Stomach (tissue), 9 donors: ENCODE results near the gene TRIM37. TPM values are rescaled to one million over a fixed set of nuclear protein-coding genes. Genes with fewer than 3 reads are reported as not detected.

Experiments
- DNase-seq, 2 donors: peaks; one replicate each; pipeline versions ENCODE4 v3.0.0 to v3.0.0-alpha.2; 2013 to 2019
- H3K27ac ChIP-seq, 5 donors: fragments of 200-600 bp in 4 of 5; sonication (generic) in 4 of 5; one replicate each; pipeline ENCODE4 v1.5.1; 2013 to 2019; ENCODE audit warnings: mild to moderate bottlenecking in 1 of 5, moderate library complexity in 1 of 5
- H3K27me3 ChIP-seq, 3 donors: fragments of 200-600 bp; sonication (generic); one replicate each; pipeline ENCODE4 v1.5.1; 2017 to 2019; ENCODE audit warnings: mixed run types in 1 of 3
- H3K36me3 ChIP-seq, 4 donors: fragments of 200-600 bp; sonication (generic); 1 replicate in 3 of 4; 2 replicates in 1 of 4; pipeline ENCODE4 v1.5.1; 2016 to 2019
- H3K4me1 ChIP-seq, 4 donors: fragments of 200-600 bp; sonication (generic); one replicate each; pipeline ENCODE4 v1.5.1; 2016 to 2019
- H3K4me3 ChIP-seq, 4 donors: fragments of 200-600 bp; sonication (generic) in 3 of 4; one replicate each; pipeline ENCODE4 v1.5.1; 2016 to 2019; ENCODE audit warnings: mild to moderate bottlenecking in 1 of 4
- H3K9me3 ChIP-seq, 4 donors: fragments of 200-600 bp; sonication (generic); one replicate each; pipeline ENCODE4 v1.5.1; 2016 to 2019
- CTCF ChIP-seq, 7 experiments: fragments of 450-650 bp in 4 of 7; fragments of 200-600 bp in 3 of 7; sonication (generic) in 3 of 7; IDR thresholded peaks; one replicate each; pipeline ENCODE4 v1.5.1; 2016 to 2019; ENCODE audit warnings: antibody characterized with exemption in 7 of 7, control low read depth in 2 of 7, mild to moderate bottlenecking in 1 of 7
- EP300 ChIP-seq: sonication (generic); formaldehyde crosslinking; IDR thresholded peaks from one replicate; pipeline ENCODE4 v1.6.1; 2017; ENCODE audit warnings: antibody characterized with exemption
- POLR2A ChIP-seq, 4 donors: fragments of 450-650 bp; IDR thresholded peaks; one replicate each; pipeline ENCODE4 v1.6.1; 2016; ENCODE audit warnings: antibody characterized with exemption in 4 of 4, control low read depth in 2 of 4, mild to moderate bottlenecking in 1 of 4, moderate library complexity in 1 of 4
- POLR2AphosphoS5 ChIP-seq, 3 donors: sonication (generic); formaldehyde crosslinking; IDR thresholded peaks; one replicate each; pipeline ENCODE4 v1.6.1; 2016; ENCODE audit warnings: antibody characterized with exemption in 3 of 3
- WGBS, 5 donors: extraction: QIAGEN DNeasy Blood & Tissue Kit in 3 of 5; methylation state at CpG; one replicate each; pipeline versions ENCODE4 v1.1.5 to v1.1.7; 2013 to 2018; 5-methylcytosine and 5-hydroxymethylcytosine counted together
- intact Hi-C: fragments of 100-400 bp; cut with DNase I; formaldehyde crosslinking; loops from one replicate; pipeline ENCODE4 v1.15.1; 2023; ENCODE audit warnings: low total_unique reads
- polyA plus RNA-seq, 3 donors: library from polyadenylated mRNA; stranded (reverse); fragments of 200-250 nt; gene quantifications; one replicate each; pipeline ENCODE4 v1.2.3, GENCODE V29; 2013
- total RNA-seq, 5 donors: library from RNA; depleted of rRNA; stranded (reverse); fragments of >200 nt; gene quantifications; one replicate each; pipeline versions ENCODE4 v1.1.0 to v1.2.3, GENCODE V29; 2014 to 2016
- donor health status: healthy with polysubstance abuse.
- donor health status: Bipolar disorder and iron deficiency.
- donor health status: healthy.

The TRIM37 gene
- total and polyA plus RNA-seq, 8 donors: 4.9 to 68.7 (median 29.0) TPM

DNA sequence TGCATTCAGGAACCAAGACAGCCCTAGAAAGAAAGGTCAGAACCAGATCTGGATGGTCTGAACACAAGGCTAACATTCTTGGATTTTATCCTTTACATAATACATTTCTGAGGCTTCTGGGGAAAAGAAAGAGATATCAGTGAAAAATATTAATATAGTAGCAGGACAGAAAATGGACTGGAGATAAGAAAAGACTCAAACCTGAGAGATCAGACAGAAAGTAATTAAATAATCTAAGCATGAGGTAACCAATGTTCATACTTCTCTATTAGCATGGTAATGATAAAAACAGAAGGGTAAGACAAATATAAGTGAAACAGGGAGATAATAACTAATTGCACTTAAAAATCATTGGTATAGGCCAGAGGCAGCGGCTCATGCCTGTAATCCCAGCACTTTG is 5.5 kb downstream of the TRIM37 start:
- 88 to 100% (median 98%) methylated on average over 1 of the region's 1 CpG for WGBS, 5 donors
- Histone ChIP-seq H3K27me3 (no peaks in the 10 kb centered on the region), H3K4me1 (peaks cover 5 to 26% (median 13%) of the 10 kb centered on the region in 4 donors), H3K27ac (no peak overlapping the region), H3K36me3 (peaks cover 0 to 41% (median 18%) of the 10 kb centered on the region in 4 donors), H3K9me3 (no peaks in the 10 kb centered on the region), H3K4me3 (no peak overlapping the region)
- TF ChIP-seq EP300 (no peak), POLR2AphosphoS5 (IDR thresholded peaks at IDR 0.05) (no peak), POLR2A (IDR thresholded peaks at IDR 0.05) (no peak), CTCF (IDR thresholded peaks at IDR 0.05) (no peak)
- DNase-seq: no peak
- intact Hi-C loops: no loop called here

GRCh38 chr17:59097876-59098275 is 8.8 kb downstream of the TRIM37 start:
- TF ChIP-seq POLR2A (IDR thresholded peaks at IDR 0.05) (no peak), CTCF (IDR thresholded peaks at IDR 0.05) (no peak), POLR2AphosphoS5 (IDR thresholded peaks at IDR 0.05) (no peak), EP300 (no peak)
- Histone ChIP-seq H3K36me3 (peaks cover 0 to 36% (median 17%) of the 10 kb centered on the region in 4 donors), H3K4me1 (peaks cover 7 to 20% (median 13%) of the 10 kb centered on the region in 4 donors), H3K27me3 (no peaks in the 10 kb centered on the region), H3K27ac (no peak overlapping the region), H3K4me3 (no peak overlapping the region), H3K9me3 (no peaks in the 10 kb centered on the region)
- intact Hi-C loops: no loop called here
- DNase-seq: no peak

GRCh38 chr17:59094861-59095530 is 11.7 kb downstream of the TRIM37 start:
- H3K4me1 ChIP-seq: peaks cover 7 to 20% (median 13%) of the 10 kb centered on the region in 4 donors
- H3K27me3 ChIP-seq: no peaks in the 10 kb centered on the region
- H3K4me3 ChIP-seq: no peak overlapping the region
- intact Hi-C loops: no loop called here
- peaks cover 0 to 23% (median 17%) of the 10 kb centered on the region in 4 donors for H3K36me3 ChIP-seq
- H3K9me3 ChIP-seq: no peaks in the 10 kb centered on the region
- DNase-seq: no peak
- H3K27ac ChIP-seq: no peak overlapping the region
- TF ChIP-seq CTCF (IDR thresholded peaks at IDR 0.05): no peak
- TF ChIP-seq POLR2AphosphoS5 (IDR thresholded peaks at IDR 0.05): no peak
- no peak for TF ChIP-seq POLR2A (IDR thresholded peaks at IDR 0.05)
- TF ChIP-seq EP300: no peak
- 83 to 86% (median 84%) methylated on average over 6 of the region's 6 CpGs for WGBS, 5 donors

GRCh38 chr17:59093702-59094231 is 12.9 kb downstream of the TRIM37 start:
- no peak overlapping the region for H3K4me3 ChIP-seq
- intact Hi-C loops: no loop called here
- WGBS, 5 donors: 18 to 35% (median 22%) methylated on average over 8 of the region's 8 CpGs
- H3K9me3 ChIP-seq: no peaks in the 10 kb centered on the region
- no peaks in the 10 kb centered on the region for H3K27me3 ChIP-seq
- H3K27ac ChIP-seq: peak overlapping the region in 3 of 5 donors; percentile 31 to 32 (median 31)
- DNase-seq: peak in 1 of 2 donors; percentile 66
- H3K36me3 ChIP-seq: peaks cover 9 to 28% (median 18%) of the 10 kb centered on the region in 4 donors
- TF ChIP-seq POLR2AphosphoS5 (IDR thresholded peaks at IDR 0.05) (peak in 1 of 3 donors; percentile 51), EP300 (no peak)
- peaks cover 7 to 20% (median 13%) of the 10 kb centered on the region in 4 donors for H3K4me1 ChIP-seq
